Measurements from ENCODE around the gene ZNF407.

- TF ChIP-seq POLR2AphosphoS5 (IDR thresholded peaks at IDR 0.05; ENCODE audit: low read depth): no peak
- no peak for TF ChIP-seq CTCF (conservative IDR thresholded peaks at IDR 0.05; ENCODE audit: low read depth in 2 of 2)
- TF ChIP-seq STAT1 (IDR thresholded peaks at IDR 0.05; ENCODE audit: unreplicated experiment): no peak
- TF ChIP-seq REST (IDR thresholded peaks at IDR 0.05; ENCODE audit: unreplicated experiment): no peak
- TF ChIP-seq EZH2 (IDR thresholded peaks at IDR 0.05; ENCODE audit: low read depth, unreplicated experiment): no peak
- TF ChIP-seq JUNB (IDR thresholded peaks at IDR 0.05; ENCODE audit: unreplicated experiment): no peak
- no peak for TF ChIP-seq ZNF331 (CRISPR knock-in tag; IDR thresholded peaks at IDR 0.05; ENCODE audit: low read depth)
- TF ChIP-seq EZH2phosphoT487 (IDR thresholded peaks at IDR 0.05; ENCODE audit: unreplicated experiment): no peak
- TF ChIP-seq ETS1 (IDR thresholded peaks at IDR 0.05): no peak
- TF ChIP-seq CREB1 (CRISPR knock-in tag; IDR thresholded peaks at IDR 0.05; ENCODE audit: low read depth): no peak
- no peak for TF ChIP-seq NANOG (IDR thresholded peaks at IDR 0.05; ENCODE audit: borderline replicate concordance)
- TF ChIP-seq ZNF462 (CRISPR knock-in tag; IDR thresholded peaks at IDR 0.05): no peak
Observed at GRCh38 chr18:74961596-74961995, 363.9 kb downstream of the ZNF407 start.
